Osteoblast (primary cell): ENCODE results near the gene CNNM1. TPM values are rescaled to one million over a fixed set of nuclear protein-coding genes. Genes with fewer than 3 reads are reported as not detected.

Experiments used
- DNase-seq: peaks from one replicate; pipeline ENCODE4 v3.0.0; 2011; ENCODE audit warnings: low spot score, mixed read lengths; ENCODE audit not compliant: insufficient read length; ENCODE audit errors: missing footprints
- H2AFZ ChIP-seq: 2 replicates; pipeline ENCODE4 v1.6.0; 2011; ENCODE audit warnings: mild to moderate bottlenecking, low read length
- H3K27ac ChIP-seq: 2 replicates; pipeline ENCODE4 v1.5.1; 2011; ENCODE audit warnings: mild to moderate bottlenecking, low read depth, low read length, moderate library complexity
- H3K27me3 ChIP-seq: 2 replicates; pipeline ENCODE4 v1.6.0; 2012; ENCODE audit warnings: mild to moderate bottlenecking, control low read depth, inconsistent platforms, low read length, moderate library complexity; ENCODE audit not compliant: insufficient read depth
- H3K36me3 ChIP-seq: 2 replicates; pipeline ENCODE4 v1.5.1; 2011; ENCODE audit warnings: mild to moderate bottlenecking, low read length, control low read depth, moderate library complexity; ENCODE audit not compliant: insufficient read depth
- H3K4me1 ChIP-seq: 2 replicates; pipeline ENCODE4 v1.5.1; 2011; ENCODE audit warnings: mild to moderate bottlenecking, low read length, control low read depth, moderate library complexity; ENCODE audit not compliant: insufficient read depth
- H3K4me2 ChIP-seq: 2 replicates; pipeline ENCODE4 v1.6.0; 2011; ENCODE audit warnings: mild to moderate bottlenecking, low read length; ENCODE audit not compliant: insufficient read depth
- H3K4me3 ChIP-seq: fragments of 200-600 bp; sonication (generic); 3 replicates; pipeline ENCODE4 v1.5.1; 2012; ENCODE audit warnings: mild to moderate bottlenecking, low read length, inconsistent platforms; ENCODE audit not compliant: insufficient read depth
- H3K79me2 ChIP-seq: 2 replicates; pipeline ENCODE4 v1.6.0; 2012; ENCODE audit warnings: mild to moderate bottlenecking, low read length, control low read depth, inconsistent platforms; ENCODE audit not compliant: insufficient read depth
- H3K9me3 ChIP-seq: 2 replicates; pipeline ENCODE4 v1.5.1; 2011; ENCODE audit warnings: low read depth, low read length, control low read depth
- H4K20me1 ChIP-seq: 2 replicates; pipeline ENCODE4 v1.6.0; 2012; ENCODE audit warnings: mild to moderate bottlenecking, low read length, control low read depth; ENCODE audit not compliant: insufficient read depth
- total RNA-seq: library from RNA; depleted of rRNA; stranded (reverse); fragments of >200 nt; gene quantifications from 2 replicates; pipeline ENCODE4 v1.2.3, GENCODE V29; 2012
- TF ChIP-seq, protein P1 (sequence below): IDR thresholded peaks from 2 replicates; pipeline ENCODE4 v1.5.1; 2011; ENCODE audit warnings: mild to moderate bottlenecking, low read depth, low read length, moderate library complexity; ENCODE audit errors: extremely low read depth

The CNNM1 gene
- total RNA-seq, 1 donor, result 0.36 TPM

- peaks cover 10% of the 10 kb centered on the region for H3K4me1 ChIP-seq
- H2AFZ ChIP-seq, result no peak overlapping the region
- no peak for DNase-seq
- TF ChIP-seq, protein P1, sequence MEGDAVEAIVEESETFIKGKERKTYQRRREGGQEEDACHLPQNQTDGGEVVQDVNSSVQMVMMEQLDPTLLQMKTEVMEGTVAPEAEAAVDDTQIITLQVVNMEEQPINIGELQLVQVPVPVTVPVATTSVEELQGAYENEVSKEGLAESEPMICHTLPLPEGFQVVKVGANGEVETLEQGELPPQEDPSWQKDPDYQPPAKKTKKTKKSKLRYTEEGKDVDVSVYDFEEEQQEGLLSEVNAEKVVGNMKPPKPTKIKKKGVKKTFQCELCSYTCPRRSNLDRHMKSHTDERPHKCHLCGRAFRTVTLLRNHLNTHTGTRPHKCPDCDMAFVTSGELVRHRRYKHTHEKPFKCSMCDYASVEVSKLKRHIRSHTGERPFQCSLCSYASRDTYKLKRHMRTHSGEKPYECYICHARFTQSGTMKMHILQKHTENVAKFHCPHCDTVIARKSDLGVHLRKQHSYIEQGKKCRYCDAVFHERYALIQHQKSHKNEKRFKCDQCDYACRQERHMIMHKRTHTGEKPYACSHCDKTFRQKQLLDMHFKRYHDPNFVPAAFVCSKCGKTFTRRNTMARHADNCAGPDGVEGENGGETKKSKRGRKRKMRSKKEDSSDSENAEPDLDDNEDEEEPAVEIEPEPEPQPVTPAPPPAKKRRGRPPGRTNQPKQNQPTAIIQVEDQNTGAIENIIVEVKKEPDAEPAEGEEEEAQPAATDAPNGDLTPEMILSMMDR, result no peak
- no peaks in the 10 kb centered on the region for H3K36me3 ChIP-seq
- H4K20me1 ChIP-seq, result no peaks in the 10 kb centered on the region
- H3K4me3 ChIP-seq, result no peak overlapping the region
- H3K79me2 ChIP-seq, result no peaks in the 10 kb centered on the region
- H3K9me3 ChIP-seq, result no peaks in the 10 kb centered on the region
- H3K27me3 ChIP-seq, result peaks cover 23% of the 10 kb centered on the region
- no peak overlapping the region for H3K4me2 ChIP-seq
- H3K27ac ChIP-seq, result no peak overlapping the region
Observed at GRCh38 chr10:99389729-99390480, 60.7 kb downstream of the CNNM1 start.

DNA sequence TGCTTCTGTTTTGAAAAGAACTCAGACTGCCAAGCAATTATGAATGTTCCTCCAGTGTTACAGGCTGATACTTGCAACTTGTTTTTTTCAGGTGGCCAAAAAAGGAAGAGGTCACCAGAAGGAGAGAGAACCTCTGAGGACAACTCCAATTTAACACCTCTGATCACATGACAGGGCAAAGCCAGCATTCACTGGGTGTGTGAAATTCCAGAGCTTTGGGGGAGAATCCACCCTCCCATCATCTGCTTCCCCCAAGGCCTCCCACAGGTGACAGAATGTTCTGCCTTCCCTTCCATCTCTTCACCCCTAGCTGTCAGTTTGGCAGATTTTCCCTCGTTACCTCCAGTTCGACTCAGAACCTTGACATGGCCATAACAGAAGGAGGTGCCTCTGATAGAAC lies 62.2 kb downstream of the CNNM1 start:
- Histone ChIP-seq H3K4me1 (peaks cover 24% of the 10 kb centered on the region), H3K36me3 (no peaks in the 10 kb centered on the region), H3K4me2 (no peak overlapping the region), H3K9me3 (no peaks in the 10 kb centered on the region), H3K4me3 (no peak overlapping the region), H3K27me3 (peaks cover 14% of the 10 kb centered on the region), H3K79me2 (no peaks in the 10 kb centered on the region), H3K27ac (no peak overlapping the region), H4K20me1 (no peaks in the 10 kb centered on the region), H2AFZ (no peak overlapping the region)
- TF ChIP-seq, protein P1, result no peak
- DNase-seq, result no peak

DNA sequence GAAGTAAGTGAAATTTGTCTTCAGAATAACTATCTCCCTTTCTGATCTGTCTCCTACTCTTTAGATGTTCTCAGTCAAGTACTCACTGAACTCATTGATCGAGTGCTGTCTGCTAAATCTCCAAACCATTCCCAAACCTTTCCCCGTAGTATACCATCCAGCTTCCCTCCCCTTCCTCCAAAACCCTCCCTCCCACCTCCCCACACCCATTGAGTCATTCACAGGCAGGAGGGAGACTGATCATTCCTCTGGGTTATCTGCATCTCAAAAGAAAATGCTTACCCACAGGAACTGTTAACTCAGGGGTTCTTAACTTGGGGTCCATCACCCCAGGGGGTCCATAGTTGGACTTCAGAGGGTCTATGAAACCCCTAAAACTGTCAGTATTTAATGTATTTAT lies 63.9 kb downstream of the CNNM1 start:
- Histone ChIP-seq H3K4me3 (peak overlapping the region; percentile 51), H3K4me1 (peaks cover 32% of the 10 kb centered on the region), H2AFZ (no peak overlapping the region), H3K79me2 (no peaks in the 10 kb centered on the region), H3K27ac (no peak overlapping the region), H3K4me2 (peak overlapping the region; percentile 76), H3K9me3 (no peaks in the 10 kb centered on the region), H4K20me1 (no peaks in the 10 kb centered on the region), H3K36me3 (peaks cover 8% of the 10 kb centered on the region), H3K27me3 (peaks cover 7% of the 10 kb centered on the region)
- no peak for DNase-seq
- TF ChIP-seq, protein P1, result no peak

- no peak overlapping the region for H3K27ac ChIP-seq
- H2AFZ ChIP-seq, result no peak overlapping the region
- H3K9me3 ChIP-seq, result no peaks in the 10 kb centered on the region
- H3K4me3 ChIP-seq, result no peak overlapping the region
- DNase-seq, result no peak
- no peaks in the 10 kb centered on the region for H4K20me1 ChIP-seq
- peaks cover 7% of the 10 kb centered on the region for H3K27me3 ChIP-seq
- H3K4me1 ChIP-seq, result peaks cover 32% of the 10 kb centered on the region
- no peaks in the 10 kb centered on the region for H3K79me2 ChIP-seq
- peaks cover 11% of the 10 kb centered on the region for H3K36me3 ChIP-seq
- no peak overlapping the region for H3K4me2 ChIP-seq
- TF ChIP-seq, protein P1, result no peak
Observed at GRCh38 chr10:99393683-99394082, 64.5 kb downstream of the CNNM1 start.
